Coronary artery (tissue), 2 donors: ENCODE results near the gene MARCHF7.
A peak's percentile ranks its signal among the peaks of the same experiment; 100 is the strongest.

Source experiments
- DNase-seq: peaks from one replicate; pipeline ENCODE4 v3.0.0-alpha.2; 2017; ENCODE audit warnings: low spot score
- H3K27ac ChIP-seq, 2 donors: fragments of 200-600 bp; sonication (generic); one replicate each; pipeline ENCODE4 v1.5.1; 2016 to 2019
- H3K4me3 ChIP-seq: fragments of 200-600 bp; sonication (generic); 2 replicates; pipeline ENCODE4 v1.5.1; 2016; ENCODE audit warnings: mild to moderate bottlenecking, moderate library complexity
- TF ChIP-seq, protein P1 (sequence below): fragments of 200-600 bp; sonication (generic); IDR thresholded peaks from one replicate; pipeline ENCODE4 v1.5.1; 2019; ENCODE audit warnings: antibody characterized with exemption

MARCHF7 gene

DNA sequence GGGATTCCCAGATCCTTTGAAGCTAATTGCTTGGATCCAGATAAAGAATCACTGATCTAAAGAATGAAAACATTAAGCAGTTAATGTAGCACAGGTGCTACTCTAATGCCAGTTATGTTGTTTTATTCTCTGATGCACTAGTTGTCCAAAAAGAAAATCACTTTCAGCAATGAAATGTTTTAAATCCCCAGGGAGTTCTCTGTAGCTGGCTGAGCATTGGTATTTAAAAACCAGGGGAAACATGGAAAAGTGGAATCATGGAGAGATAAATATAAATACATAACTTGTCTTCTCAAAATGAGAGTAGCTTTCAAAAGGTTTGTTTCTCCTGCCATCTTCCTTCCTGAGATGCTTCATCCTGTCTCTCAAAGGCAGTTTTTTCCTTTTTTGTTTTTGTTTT, 48.0 kb downstream of the MARCHF7 start:
- Histone ChIP-seq H3K4me3 (no peak overlapping the region), H3K27ac (peak overlapping the region in 1 of 2 donors; percentile 13)
- TF ChIP-seq, protein P1, sequence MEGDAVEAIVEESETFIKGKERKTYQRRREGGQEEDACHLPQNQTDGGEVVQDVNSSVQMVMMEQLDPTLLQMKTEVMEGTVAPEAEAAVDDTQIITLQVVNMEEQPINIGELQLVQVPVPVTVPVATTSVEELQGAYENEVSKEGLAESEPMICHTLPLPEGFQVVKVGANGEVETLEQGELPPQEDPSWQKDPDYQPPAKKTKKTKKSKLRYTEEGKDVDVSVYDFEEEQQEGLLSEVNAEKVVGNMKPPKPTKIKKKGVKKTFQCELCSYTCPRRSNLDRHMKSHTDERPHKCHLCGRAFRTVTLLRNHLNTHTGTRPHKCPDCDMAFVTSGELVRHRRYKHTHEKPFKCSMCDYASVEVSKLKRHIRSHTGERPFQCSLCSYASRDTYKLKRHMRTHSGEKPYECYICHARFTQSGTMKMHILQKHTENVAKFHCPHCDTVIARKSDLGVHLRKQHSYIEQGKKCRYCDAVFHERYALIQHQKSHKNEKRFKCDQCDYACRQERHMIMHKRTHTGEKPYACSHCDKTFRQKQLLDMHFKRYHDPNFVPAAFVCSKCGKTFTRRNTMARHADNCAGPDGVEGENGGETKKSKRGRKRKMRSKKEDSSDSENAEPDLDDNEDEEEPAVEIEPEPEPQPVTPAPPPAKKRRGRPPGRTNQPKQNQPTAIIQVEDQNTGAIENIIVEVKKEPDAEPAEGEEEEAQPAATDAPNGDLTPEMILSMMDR, result no peak
- DNase-seq, result no peak

DNA sequence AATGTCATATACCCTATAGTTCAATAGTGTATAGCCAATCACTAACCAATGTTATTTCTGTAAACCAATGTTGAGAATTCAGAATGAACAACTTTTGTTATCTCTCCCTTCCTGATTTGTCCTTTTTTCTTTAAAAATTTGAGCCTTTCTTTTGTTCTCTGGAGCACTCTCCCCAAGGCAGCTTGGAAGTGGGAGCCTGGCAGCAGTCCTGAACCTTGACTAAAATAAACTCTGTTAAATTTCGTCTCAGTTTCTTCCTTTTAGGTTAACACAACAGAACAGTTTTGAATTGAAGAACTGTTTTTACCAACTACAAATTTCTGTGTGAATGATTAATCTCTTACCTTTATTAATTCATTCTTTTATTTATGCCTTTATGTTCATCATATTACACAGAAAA, 49.8 kb downstream of the MARCHF7 start:
- no peak overlapping the region for H3K4me3 ChIP-seq
- H3K27ac ChIP-seq, result peak overlapping the region in 1 of 2 donors; percentile 1
- no peak for DNase-seq
- TF ChIP-seq, protein P1, result no peak
